H9 (cell line): ENCODE measurements around the gene THBS1. TPM values are rescaled to one million over a fixed set of nuclear protein-coding genes. Genes with fewer than 3 reads are reported as not detected.

ENCODE experiments used
- DNase-seq: peaks from one replicate; pipeline ENCODE4 v3.0.0-alpha.2; 2017
- H2AFZ ChIP-seq: one replicate; pipeline ENCODE4 v1.6.1; 2013; ENCODE audit warnings: mild to moderate bottlenecking, low read length, control low read depth, moderate library complexity
- H2AK5ac ChIP-seq: 2 replicates; pipeline ENCODE4 v1.6.1; 2013; ENCODE audit warnings: low read length, control low read depth, mixed read lengths; ENCODE audit not compliant: insufficient read length
- H2BK120ac ChIP-seq: one replicate; pipeline ENCODE4 v1.6.1; 2013; ENCODE audit warnings: low read depth, mild to moderate bottlenecking, low read length, control low read depth, inconsistent platforms; ENCODE audit not compliant: poor library complexity, severe bottlenecking
- H2BK12ac ChIP-seq: 2 replicates; pipeline ENCODE4 v1.6.1; 2013; ENCODE audit warnings: low read length, control low read depth, mixed read lengths, low read depth; ENCODE audit not compliant: insufficient read length
- H2BK15ac ChIP-seq: 2 replicates; pipeline ENCODE4 v1.6.1; 2013; ENCODE audit warnings: low read depth, low read length, control low read depth
- H2BK20ac ChIP-seq: one replicate; pipeline ENCODE4 v1.6.1; 2013; ENCODE audit warnings: low read depth, mild to moderate bottlenecking, low read length, control low read depth, inconsistent platforms; ENCODE audit not compliant: poor library complexity, severe bottlenecking
- H2BK5ac ChIP-seq: 2 replicates; pipeline ENCODE4 v1.6.1; 2013; ENCODE audit warnings: low read length, control low read depth, mixed read lengths; ENCODE audit not compliant: insufficient read length
- H3K14ac ChIP-seq: 2 replicates; pipeline ENCODE4 v1.6.1; 2013; ENCODE audit warnings: low read length, control low read depth; ENCODE audit not compliant: insufficient read depth
- H3K18ac ChIP-seq: 2 replicates; pipeline ENCODE4 v1.6.1; 2013; ENCODE audit warnings: low read depth, mild to moderate bottlenecking, mixed read lengths, low read length, control low read depth; ENCODE audit not compliant: insufficient read length
- H3K23ac ChIP-seq: 2 replicates; pipeline ENCODE4 v1.6.1; 2013; ENCODE audit warnings: low read length, control low read depth, mixed read lengths, low read depth; ENCODE audit not compliant: insufficient read length
- H3K23me2 ChIP-seq: 2 replicates; pipeline ENCODE4 v1.6.1; 2013; ENCODE audit warnings: low read depth, mild to moderate bottlenecking, mixed read lengths, low read length, control low read depth; ENCODE audit not compliant: insufficient read length, poor library complexity, severe bottlenecking
- H3K27ac ChIP-seq: 2 replicates; pipeline ENCODE4 v1.5.1; 2013; ENCODE audit warnings: low read length, control low read depth, mixed read lengths, low read depth; ENCODE audit not compliant: insufficient read length
- H3K27me3 ChIP-seq: 2 replicates; pipeline ENCODE4 v1.6.1; 2013; ENCODE audit warnings: low read length, control low read depth, inconsistent platforms; ENCODE audit not compliant: insufficient read depth
- H3K4ac ChIP-seq: 2 replicates; pipeline ENCODE4 v1.6.1; 2013; ENCODE audit warnings: low read depth, mild to moderate bottlenecking, control low read depth, inconsistent platforms, low read length, moderate library complexity
- H3K4me1 ChIP-seq: 2 replicates; pipeline ENCODE4 v1.6.1; 2013; ENCODE audit warnings: low read length, control low read depth, inconsistent platforms; ENCODE audit not compliant: insufficient read depth
- H3K4me2 ChIP-seq: 2 replicates; pipeline ENCODE4 v1.6.1; 2013; ENCODE audit warnings: low read length, control low read depth, mixed read lengths; ENCODE audit not compliant: insufficient read length, insufficient read depth
- H3K56ac ChIP-seq: 2 replicates; pipeline ENCODE4 v1.6.1; 2013; ENCODE audit warnings: low read depth, mild to moderate bottlenecking, mixed read lengths, low read length, control low read depth; ENCODE audit not compliant: insufficient read length
- H3K79me1 ChIP-seq: 2 replicates; pipeline ENCODE4 v1.6.1; 2013; ENCODE audit warnings: low read depth, mild to moderate bottlenecking, moderate library complexity, low read length, control low read depth, inconsistent platforms; ENCODE audit not compliant: insufficient read depth, poor library complexity, severe bottlenecking
- H3K79me2 ChIP-seq: 2 replicates; pipeline ENCODE4 v1.6.1; 2013; ENCODE audit warnings: low read length, control low read depth, inconsistent platforms; ENCODE audit not compliant: insufficient read depth
- H3K9ac ChIP-seq: 2 replicates; pipeline ENCODE4 v1.6.1; 2013; ENCODE audit warnings: low read length, control low read depth, mixed read lengths; ENCODE audit not compliant: insufficient read length; ENCODE audit errors: extremely low read depth
- H3K9me3 ChIP-seq: one replicate; pipeline ENCODE4 v1.6.1; 2013; ENCODE audit warnings: low read depth, low read length, inconsistent platforms; ENCODE audit not compliant: control insufficient read depth
- H3T11ph ChIP-seq: one replicate; pipeline ENCODE4 v1.6.1; 2013; ENCODE audit warnings: mild to moderate bottlenecking, low read length, control low read depth, inconsistent platforms
- H4K20me1 ChIP-seq: one replicate; pipeline ENCODE4 v1.6.1; 2013; ENCODE audit not compliant: control insufficient read depth, insufficient read length, insufficient read depth
- H4K5ac ChIP-seq: 2 replicates; pipeline ENCODE4 v1.6.1; 2013; ENCODE audit warnings: low read depth, mild to moderate bottlenecking, mixed read lengths, low read length, control low read depth; ENCODE audit not compliant: insufficient read length
- H4K8ac ChIP-seq: replicated peaks from 2 replicates; pipeline ENCODE4 v1.6.1; 2013; ENCODE audit warnings: low read length, control low read depth, mixed read lengths, low read depth; ENCODE audit not compliant: insufficient read length
- H4K91ac ChIP-seq: 2 replicates; pipeline ENCODE4 v1.6.1; 2013; ENCODE audit warnings: low read depth, mild to moderate bottlenecking, moderate library complexity, mixed read lengths, low read length, control low read depth; ENCODE audit not compliant: insufficient read length
- H3K27ac Mint-ChIP-seq, 3 experiments: 2 replicates in 2 of 3; 3 replicates in 1 of 3; pipeline ENCODE4 v1.8.0; 2020 to 2021; ENCODE audit warnings: mixed read lengths in 3 of 3, mild to moderate bottlenecking in 1 of 3, moderate library complexity in 1 of 3
- H3K27me3 Mint-ChIP-seq: 2 replicates; pipeline ENCODE4 v1.8.0; 2021; ENCODE audit warnings: low read depth, mild to moderate bottlenecking, moderate library complexity, mixed read lengths
- H3K36me3 Mint-ChIP-seq, 3 experiments: 2 replicates in 2 of 3; 3 replicates in 1 of 3; pipeline ENCODE4 v1.8.0; 2020 to 2021; ENCODE audit warnings: low read depth in 3 of 3, mixed read lengths in 3 of 3; ENCODE audit not compliant: insufficient read depth in 1 of 3
- H3K4me1 Mint-ChIP-seq, 2 experiments: 2 replicates each; pipeline ENCODE4 v1.8.0; 2020; ENCODE audit warnings: mixed read lengths in 2 of 2
- H3K4me3 Mint-ChIP-seq, 2 experiments: 2 replicates in 1 of 2; 3 replicates in 1 of 2; pipeline ENCODE4 v1.8.0; 2020 to 2021; ENCODE audit warnings: mild to moderate bottlenecking in 2 of 2, mixed read lengths in 2 of 2, moderate library complexity in 1 of 2
- H3K9me3 Mint-ChIP-seq, 2 experiments: 2 replicates in 1 of 2; 3 replicates in 1 of 2; pipeline ENCODE4 v1.8.0; 2020; ENCODE audit warnings: mild to moderate bottlenecking in 2 of 2, mixed read lengths in 2 of 2, moderate library complexity in 1 of 2
- CTCF ChIP-seq: fragments of 200-600 bp; sonication (generic); conservative IDR thresholded peaks from 3 replicates; pipeline ENCODE4 v1.8.0; 2021; ENCODE audit warnings: antibody characterized with exemption, mild to moderate bottlenecking
- WGBS: extraction: QIAGEN DNeasy Blood & Tissue Kit; methylation state at CpG from one replicate; pipeline ENCODE4 v1.1.7; 2013; ENCODE audit warnings: missing lambda C conversion rate, low lambda C conversion rate, mixed read lengths; ENCODE audit not compliant: insufficient read length; ENCODE audit errors: extremely low coverage; 5-methylcytosine and 5-hydroxymethylcytosine counted together
- total RNA-seq: library from RNA; stranded (reverse); gene quantifications from 2 replicates; pipeline ENCODE4 v1.2.1, GENCODE V29; 2021

Gene THBS1
- total RNA-seq, 1 experiment from 2014 or later, result 72.1 TPM

- Histone ChIP-seq H4K8ac (no peak overlapping the region), H3K9me3 (no peaks in the 10 kb centered on the region), H2BK12ac (no peak overlapping the region), H3K4me2 (no peak overlapping the region), H2AFZ (no peak overlapping the region), H3K4me1 (no peaks in the 10 kb centered on the region), H3K56ac (no peak overlapping the region), H4K5ac (no peak overlapping the region), H3K14ac (no peak overlapping the region), H4K91ac (no peak overlapping the region), H2BK15ac (no peak overlapping the region), H3K23ac (no peak overlapping the region), H3K23me2 (no peaks in the 10 kb centered on the region), H4K20me1 (no peaks in the 10 kb centered on the region), H2BK120ac (no peak overlapping the region), H2BK20ac (no peak overlapping the region), H2AK5ac (no peak overlapping the region), H3K9ac (no peak overlapping the region), H3K27me3 (no peaks in the 10 kb centered on the region), H3K79me1 (no peaks in the 10 kb centered on the region), H3K79me2 (no peaks in the 10 kb centered on the region), H2BK5ac (no peak overlapping the region), H3K18ac (no peak overlapping the region), H3T11ph (no peak overlapping the region), H3K4ac (no peak overlapping the region), H3K27ac (no peak overlapping the region)
- H3K27me3 Mint-ChIP-seq, result no peaks in the 10 kb centered on the region; the same call in none of the 2 replicates
- no CpG with 5 or more reads among the region's 1 CpG for WGBS
- H3K4me1 Mint-ChIP-seq, result no peaks in the 10 kb centered on the region
- no peak for TF ChIP-seq CTCF
- DNase-seq, result no peak
- no peak overlapping the region for H3K4me3 Mint-ChIP-seq
- no peaks in the 10 kb centered on the region for H3K9me3 Mint-ChIP-seq
- no peak overlapping the region for H3K27ac Mint-ChIP-seq
- no peaks in the 10 kb centered on the region for H3K36me3 Mint-ChIP-seq
Observed at GRCh38 chr15:39621210-39621609, 40.3 kb downstream of the THBS1 start.
